GM19193 (cell line): ENCODE results near the gene USP13.

ENCODE experiments used
- POLR2A ChIP-seq: IDR thresholded peaks from 4 replicates; pipeline ENCODE4 v1.6.1; 2011; ENCODE audit not compliant: insufficient read depth, insufficient read length; ENCODE audit errors: extremely low read depth

USP13 gene

DNA sequence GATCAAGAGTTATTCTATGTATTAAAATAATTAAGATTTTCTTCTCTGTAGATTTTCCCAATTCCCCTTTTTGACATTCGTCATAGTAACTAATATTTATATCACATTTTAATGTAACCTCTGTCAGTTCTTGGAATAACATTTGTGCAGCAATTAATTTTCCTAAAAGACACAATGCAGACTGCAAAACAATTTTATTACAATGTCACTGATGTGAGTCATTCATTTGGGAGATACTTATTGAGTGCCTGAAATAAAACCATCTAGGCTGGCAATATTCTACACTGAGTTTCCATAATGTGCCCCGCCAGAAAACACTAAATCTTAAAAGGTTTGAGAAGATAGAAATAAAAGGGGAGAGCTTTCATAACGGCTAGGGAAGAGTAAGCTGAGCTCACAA is 6.7 kb upstream of the USP13 start:
- no peak for TF ChIP-seq POLR2A

DNA sequence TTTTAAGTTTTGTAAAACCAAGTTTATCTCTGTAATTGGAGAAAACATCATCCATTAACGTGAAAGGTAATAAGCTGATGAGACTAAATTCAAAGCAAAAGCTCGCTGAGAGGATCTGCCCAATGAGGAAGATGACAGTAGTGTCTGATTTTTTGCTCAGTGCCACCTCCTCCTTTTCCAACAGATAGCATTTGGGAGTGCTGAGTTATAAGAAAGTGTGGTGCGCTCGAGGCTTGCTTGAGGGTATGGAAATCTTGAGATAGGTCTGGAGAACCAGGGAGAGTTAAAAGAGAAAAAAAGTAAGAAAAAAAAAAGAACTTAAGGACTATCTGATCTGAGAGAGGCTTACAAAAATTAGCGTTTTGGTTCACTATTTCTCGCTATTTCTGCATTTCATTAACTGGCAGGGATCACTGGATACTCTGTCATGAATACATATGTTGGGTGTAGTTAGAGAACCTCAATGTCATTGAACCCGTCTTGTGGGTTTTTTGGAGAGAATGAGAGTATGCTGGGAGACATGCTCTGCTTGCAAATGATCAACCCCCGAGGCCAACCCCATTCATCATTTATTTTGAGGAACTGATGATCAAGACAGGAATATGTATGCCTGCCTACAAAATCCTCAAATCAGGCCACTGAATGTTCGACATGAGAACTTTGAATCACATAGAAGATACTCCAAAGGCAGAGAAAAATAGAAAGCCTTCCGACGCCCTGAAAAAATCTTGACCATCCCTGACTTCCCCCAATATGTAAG is 973 bp upstream of the USP13 start:
- TF ChIP-seq POLR2A, result no peak

- TF ChIP-seq POLR2A, result no peak
Measured at GRCh38 chr3:179653096-179653797, 407 bp downstream of the USP13 start.

DNA sequence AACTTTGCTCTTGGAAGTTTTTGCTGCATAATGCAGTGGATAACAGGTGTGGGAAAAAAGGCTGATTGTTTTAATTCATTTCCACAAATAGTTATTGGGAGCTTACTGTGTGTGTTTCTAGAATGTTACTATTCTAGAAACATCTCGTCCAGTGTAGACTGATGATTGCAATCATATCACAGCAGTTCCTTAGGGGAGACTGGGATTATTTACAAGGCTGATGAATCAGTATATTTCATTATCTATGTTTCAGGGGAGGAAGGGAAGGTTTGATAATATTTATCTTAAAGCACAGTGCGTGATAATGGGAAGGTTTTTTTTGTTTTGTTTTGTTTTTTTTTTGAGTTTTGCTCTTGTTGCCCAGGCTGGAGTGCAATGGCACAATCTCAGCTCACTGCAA is 2.4 kb downstream of the USP13 start:
- no peak for TF ChIP-seq POLR2A

GRCh38 chr3:179658606-179659005 is 5.8 kb downstream of the USP13 start:
- no peak for TF ChIP-seq POLR2A

GRCh38 chr3:179660872-179661271 is 8.0 kb downstream of the USP13 start:
- no peak for TF ChIP-seq POLR2A

DNA sequence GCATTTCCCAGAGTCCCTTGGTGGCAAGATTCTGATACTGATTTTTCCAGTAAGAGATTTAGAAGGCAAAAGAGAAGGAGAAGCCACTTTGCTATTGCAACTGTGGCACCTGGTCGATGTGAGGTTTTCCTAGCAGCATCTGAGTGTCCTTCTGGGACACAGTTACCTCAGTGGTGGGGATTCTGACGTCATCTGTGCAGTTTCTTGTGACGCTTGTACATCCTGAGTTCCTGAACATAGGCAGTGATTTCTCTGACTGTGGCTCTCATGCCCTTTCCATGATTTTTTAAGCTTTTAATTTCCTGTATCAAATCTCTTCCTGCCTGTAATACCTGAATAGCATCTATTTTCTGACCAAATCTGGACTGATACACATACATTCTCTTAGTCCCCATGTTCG is 8.9 kb downstream of the USP13 start:
- no peak for TF ChIP-seq POLR2A

DNA sequence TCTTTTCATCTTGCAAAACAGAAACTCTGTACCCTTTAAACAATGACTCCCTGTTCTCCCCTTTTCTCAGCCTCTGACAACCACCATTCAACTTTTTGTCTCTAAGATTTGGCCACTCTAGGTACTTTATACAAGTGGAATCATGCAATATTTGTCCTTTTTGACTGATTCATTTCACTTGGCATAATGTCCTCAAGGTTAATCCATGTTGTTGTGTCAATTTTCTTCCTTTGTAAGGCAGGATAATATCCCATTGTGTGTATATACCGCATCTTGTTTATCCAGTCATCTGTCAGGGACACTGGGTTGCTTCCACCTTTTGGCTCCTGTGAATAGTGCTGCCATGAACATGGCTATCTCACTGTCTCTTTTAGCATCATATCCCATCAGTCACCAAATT is 10.3 kb downstream of the USP13 start:
- no peak for TF ChIP-seq POLR2A

GRCh38 chr3:179666030-179666429 is 13.2 kb downstream of the USP13 start:
- TF ChIP-seq POLR2A, result no peak

- TF ChIP-seq POLR2A, result no peak
Measured at GRCh38 chr3:179666436-179667035, 13.7 kb downstream of the USP13 start.

DNA sequence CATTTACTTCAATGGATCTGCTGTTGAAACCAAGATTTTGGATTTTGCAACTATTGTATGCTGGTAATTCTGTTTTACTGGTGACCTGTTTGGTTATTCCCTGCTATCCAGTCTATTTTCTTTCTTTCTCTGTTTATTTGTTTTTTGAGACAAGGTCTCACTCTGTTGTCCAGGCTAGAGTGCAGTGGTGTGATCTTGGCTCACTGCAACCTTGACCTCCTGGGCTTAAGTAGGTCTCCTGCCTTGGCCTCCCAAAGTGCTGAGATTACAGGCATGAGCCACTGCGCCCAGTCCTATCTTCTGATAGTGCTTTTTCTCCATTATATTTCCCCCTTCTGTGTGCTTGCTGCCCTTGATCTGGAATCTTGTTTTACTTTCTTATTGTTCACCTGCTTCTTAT is 15.6 kb downstream of the USP13 start:
- no peak for TF ChIP-seq POLR2A

GRCh38 chr3:179670311-179670710 is 17.5 kb downstream of the USP13 start:
- TF ChIP-seq POLR2A, result no peak

DNA sequence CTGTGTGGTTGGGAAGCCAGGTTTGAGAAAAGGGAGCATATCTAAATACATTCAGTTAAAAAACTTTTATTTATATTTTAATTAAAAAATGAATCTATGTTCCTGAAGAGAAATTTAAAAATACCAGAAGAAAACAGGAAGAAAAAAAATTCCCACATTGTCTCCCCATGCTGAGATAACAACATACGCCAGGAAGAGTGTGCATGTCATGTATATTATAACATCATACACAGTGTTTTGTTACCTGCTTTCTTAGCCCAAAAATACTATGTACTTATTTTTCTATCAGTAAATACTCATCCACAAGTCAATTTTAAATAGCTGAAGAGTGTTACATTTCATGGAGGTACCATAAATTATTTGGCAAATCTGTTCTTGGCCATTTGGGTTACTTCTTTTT is 18.5 kb downstream of the USP13 start:
- TF ChIP-seq POLR2A, result no peak

DNA sequence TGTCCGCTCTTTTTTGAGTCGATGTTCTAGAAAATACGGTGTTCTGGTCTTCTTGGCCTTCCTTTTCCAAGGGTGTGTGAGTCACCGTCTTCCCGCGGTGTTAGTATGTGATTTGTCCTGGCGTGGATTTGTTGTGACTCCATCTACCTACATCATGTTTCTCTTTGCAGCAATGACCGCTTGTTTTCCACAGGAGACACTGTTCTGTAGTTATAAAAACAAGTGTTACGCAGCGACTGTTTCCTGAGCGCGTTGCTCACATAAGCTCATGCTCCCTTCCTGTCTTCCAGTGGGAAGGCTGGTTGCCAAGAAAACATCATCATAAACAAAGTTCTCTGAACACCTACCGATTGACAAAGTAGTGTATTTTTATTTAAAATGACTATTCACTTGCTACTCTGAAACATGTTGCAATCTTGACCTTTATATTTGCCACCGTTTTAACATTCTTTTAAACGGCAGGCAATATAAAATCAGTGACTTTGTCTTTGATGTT is 19.0 kb downstream of the USP13 start:
- TF ChIP-seq POLR2A, result no peak

GRCh38 chr3:179672918-179673317 is 20.1 kb downstream of the USP13 start:
- no peak for TF ChIP-seq POLR2A

DNA sequence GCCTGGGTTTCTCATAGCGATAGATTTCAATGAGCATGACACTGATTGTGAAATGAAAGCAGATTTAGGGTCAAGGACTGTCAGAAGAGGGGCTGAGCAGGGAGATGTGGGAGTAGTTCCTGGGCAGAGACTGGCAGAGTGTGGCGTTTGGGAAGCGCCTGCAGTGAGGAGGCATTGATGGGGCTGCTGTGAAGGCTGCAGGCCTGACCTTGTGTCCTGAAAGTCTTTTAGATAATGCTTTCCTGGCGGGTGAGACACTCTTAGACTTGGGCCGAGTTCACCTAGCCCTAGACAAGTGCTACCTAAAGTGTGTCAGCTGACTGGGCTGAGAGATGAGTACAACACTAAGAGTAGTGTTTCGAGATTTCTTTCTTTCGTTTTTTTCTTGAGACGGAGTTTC is 20.7 kb downstream of the USP13 start:
- no peak for TF ChIP-seq POLR2A
